Measurements from ENCODE around the gene CYB5R3.

Gene CYB5R3

DNA sequence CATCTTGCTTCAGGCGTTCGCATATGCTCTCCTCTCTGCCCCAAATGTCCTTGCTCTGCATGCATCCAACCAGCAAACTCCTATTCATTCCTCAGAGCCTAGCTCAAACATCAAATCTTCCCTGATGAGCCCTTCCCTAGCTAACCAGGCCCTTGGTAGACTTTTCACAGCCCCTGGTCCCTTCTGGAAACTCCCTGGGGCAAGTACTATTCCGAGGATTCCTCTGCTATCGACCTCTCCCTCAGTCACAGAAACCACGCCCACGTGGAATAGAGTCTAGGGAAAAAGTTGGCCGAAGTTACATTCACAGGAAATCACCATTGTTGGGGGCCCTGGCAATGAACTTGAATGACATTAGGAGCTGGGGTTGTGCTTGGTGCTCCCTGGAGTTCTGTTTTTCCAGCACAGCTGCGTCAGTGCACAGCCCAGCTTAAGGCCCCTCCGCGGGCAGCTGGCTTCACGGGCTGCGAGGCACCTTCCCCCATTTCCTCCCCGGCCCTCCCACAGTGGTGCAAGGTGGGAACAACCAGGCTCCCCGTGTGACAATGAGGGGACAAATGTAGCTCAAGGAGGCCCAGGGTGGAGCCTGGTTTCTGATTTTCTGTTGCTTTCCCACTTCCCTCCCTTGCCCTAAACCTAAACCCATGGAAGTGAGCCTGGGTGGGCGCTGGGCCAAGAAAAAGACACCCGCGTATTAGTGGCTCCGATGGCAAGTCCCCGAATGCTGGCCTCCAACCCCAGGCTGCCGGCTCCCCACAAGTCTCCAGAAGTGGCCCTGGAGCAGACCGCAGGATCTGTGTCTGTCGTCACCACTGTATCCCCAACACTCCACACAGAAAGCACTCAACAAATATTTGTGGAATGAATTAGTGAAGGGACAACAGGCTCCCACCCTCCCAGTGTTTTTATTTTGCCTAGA, 4.5 kb downstream of the CYB5R3 start:
- DNase-seq: peak; percentile 75

DNA sequence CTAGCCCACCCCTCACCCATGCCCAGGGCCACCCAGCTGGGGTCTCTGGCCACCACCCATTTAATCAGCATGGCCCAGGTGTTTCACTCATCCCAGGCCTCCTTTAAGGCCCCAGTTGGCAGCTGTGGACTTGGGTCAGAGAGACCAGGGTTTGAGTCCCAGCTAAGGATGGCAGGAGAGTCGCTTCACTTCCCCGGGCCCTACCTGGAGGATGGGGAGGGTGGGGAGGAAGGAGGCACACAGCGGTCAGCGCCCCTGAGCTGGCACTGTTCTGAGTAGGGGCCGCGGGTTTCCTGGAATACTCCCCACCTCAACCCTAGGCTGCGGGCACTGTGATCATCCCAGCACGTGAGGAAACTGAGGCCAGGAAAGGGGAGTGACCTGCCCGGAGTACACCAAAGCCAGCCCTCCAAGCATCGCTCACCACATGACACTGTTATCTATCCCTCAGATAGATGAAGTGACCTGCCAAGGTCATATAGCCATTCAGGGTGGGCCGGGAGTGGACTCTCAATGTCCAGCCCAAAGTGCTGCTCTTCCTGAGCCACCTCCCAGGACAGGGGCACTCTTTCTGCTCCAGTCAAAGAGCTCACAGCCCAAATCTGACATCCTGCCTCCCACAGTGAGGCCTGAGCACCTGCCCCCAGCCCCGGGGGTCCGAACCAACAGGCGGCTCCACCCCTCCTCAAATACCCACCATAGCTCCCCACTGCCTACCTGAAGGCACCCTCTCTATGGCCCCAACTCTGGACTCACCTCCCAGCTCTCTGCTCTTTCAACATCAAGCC, 5.4 kb downstream of the CYB5R3 start:
- no peak for DNase-seq

DNA sequence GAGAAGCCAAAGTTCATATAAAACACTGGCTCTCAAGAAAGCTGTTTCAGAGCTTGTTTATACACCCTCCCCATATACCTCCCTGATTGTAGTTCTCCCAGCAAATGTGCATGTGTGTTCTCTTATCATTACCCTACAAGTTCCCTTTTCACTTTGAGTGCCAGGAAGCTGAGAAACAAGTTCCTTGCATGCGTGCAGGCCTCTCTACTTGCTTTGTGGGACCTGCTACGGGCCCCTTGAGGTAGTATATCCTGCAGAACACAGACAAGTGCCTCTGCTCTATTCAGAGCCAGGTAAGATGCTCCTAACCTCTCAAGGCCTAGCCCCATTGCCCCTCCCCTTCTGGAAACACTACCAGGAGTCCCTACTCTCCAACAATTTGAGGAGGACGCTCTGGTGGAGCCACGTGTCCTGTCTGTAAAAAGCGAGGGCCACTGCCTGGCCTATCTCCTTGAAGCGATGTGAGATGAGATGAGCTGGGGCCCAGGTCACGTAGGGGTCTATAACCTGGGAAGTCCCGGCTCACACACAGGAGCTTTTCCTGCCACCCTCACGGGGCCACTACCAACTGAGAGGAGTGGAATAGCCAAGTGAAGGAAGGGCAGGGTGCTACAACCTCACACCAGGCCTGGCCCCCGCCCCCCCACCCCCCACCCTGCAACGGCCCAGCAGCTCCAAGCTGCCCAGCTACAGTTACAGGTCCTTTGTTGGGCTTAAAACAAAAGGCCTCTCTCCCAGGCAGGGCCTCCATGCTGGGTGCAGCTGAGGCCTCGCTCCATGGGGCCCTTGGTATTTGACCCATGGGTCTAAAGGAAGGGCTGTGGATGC, 6.2 kb downstream of the CYB5R3 start:
- peak; percentile 18 for DNase-seq

- no peak for DNase-seq
Measured at GRCh38 chr22:42641801-42642413, 7.3 kb downstream of the CYB5R3 start.

GRCh38 chr22:42639541-42640241, 9.5 kb downstream of the CYB5R3 start:
- DNase-seq: no peak

- no peak for DNase-seq
Measured at GRCh38 chr22:42637555-42637954, 11.6 kb downstream of the CYB5R3 start.

DNA sequence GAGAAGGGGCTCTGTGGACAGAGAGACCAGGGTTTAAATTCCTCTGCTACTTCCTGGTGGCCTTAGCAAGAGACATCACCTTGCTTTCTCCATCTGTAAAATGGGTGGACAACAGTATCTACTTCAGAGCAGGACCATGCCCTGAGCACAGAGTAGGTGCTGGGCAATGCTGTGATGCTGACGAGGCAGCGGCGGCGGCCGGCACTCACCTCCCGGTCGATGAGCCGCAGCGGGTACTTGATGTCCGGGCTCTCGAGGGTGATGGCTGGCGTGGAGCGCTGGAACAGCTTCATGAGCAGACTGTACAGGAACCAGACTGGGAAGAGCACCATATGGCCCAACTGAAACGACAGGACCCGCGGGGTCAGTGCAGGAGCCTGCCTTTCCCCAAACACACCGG, 12.7 kb downstream of the CYB5R3 start:
- DNase-seq: no peak

GRCh38 chr22:42635531-42635930, 13.7 kb downstream of the CYB5R3 start:
- DNase-seq: peak; percentile 34

DNA sequence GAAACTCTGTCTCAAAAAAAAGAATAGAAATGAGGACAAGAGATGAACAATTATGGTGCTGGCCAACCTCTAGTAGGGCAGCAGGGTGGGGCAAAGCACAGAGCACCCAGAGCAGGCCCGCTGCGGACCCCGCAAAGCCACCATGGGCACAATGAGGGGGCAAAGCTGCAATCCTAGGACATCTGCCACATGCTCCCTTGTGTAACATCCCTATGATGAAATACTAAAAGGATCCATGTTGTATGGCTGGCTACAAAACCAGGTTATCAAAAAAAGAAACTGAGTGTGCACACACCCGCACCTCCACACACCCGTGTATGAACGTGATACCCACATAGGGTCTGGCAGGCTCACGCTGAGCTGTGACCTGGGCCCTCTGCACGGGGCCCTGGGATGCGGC, 16.2 kb downstream of the CYB5R3 start:
- DNase-seq: no peak

- DNase-seq: no peak
Measured at GRCh38 chr22:42632096-42632495, 17.1 kb downstream of the CYB5R3 start.

DNA sequence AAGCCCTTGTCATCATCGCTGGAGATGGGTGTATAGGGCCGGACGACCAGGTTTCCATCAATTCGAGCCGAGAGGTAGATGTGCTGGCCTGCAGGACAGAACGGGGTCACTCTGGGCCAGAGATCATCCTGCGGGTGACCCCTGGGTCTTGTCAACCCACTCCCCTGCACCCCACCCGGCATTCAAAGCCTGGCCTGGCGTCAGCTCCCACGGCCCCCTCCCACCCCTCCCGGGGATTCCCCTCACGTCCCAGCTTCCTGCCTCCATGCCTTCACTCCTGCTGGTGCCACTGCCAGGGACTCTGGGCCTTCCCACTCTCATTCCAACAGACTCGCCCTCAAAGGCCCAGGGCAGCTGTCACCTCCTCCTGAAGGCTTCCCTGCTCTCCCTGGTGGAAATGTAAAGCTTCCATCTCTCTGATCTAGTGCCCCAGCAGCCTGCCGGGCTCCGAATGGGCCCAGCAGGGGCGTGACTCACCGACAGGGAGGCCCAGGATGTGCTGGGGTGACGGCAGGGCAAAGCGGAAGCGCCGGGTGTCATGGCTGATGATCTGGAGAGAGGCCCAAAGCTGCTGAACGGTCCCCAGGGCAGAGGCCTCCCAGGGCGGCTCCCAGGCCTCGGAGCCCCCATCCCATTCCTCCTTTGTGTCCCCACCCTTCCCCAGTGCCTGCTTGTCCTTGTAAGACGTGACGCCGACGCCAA, 18.1 kb downstream of the CYB5R3 start:
- no peak for DNase-seq

DNA sequence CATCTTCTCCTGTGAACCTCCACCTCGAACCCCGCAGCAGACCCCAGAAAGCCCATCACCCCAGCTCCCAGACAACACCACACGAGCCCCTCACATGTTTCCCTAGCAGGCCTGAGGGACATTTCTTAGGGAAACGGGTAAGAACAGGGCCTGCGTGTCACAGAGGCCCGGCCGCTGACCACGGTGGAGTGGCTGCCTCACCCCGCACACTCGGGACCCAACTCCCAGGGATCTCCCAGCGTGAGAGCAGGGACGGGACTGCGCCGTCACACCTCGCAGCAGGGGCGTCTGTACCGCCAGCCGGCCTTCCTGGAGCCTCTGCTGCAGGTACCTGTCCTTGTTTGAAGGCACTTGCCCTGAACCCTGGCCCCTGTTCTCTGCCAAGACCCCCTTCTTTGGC, 19.0 kb downstream of the CYB5R3 start:
- no peak for DNase-seq

GRCh38 chr22:42627981-42628380, 21.2 kb downstream of the CYB5R3 start:
- DNase-seq: no peak

DNA sequence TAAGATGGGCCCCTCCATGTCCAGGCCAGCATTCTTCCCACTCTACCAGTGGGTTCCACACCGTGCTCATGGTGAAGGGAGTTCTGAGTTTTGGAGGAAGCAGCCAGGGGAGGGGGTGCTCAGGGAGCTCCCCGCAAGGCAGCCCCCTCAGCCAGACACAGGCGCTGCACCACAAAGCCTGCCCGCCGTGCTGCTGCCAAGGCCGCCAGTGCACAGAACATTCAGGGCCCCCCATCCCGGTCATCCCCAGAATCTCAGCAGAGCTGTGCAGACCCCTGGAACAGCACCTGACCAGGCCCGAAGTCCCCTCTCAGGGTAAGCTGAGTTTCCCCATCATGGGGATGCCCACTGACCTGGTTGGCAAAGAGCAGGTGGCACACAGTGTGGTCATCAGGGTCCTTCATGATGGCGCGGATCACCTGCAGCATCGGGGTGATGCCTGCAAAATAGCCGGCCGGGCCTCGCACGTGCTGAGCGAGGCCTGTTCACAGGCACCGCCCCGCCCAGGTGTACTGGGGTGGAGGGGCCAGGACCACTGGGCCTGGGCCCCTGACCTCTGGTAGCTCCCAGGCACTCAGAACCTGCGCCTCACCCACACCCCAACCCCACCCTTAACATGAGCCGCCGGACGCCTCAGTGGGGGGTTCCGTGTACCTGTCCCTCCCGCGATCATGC, 22.1 kb downstream of the CYB5R3 start:
- DNase-seq: peak; percentile 23

DNA sequence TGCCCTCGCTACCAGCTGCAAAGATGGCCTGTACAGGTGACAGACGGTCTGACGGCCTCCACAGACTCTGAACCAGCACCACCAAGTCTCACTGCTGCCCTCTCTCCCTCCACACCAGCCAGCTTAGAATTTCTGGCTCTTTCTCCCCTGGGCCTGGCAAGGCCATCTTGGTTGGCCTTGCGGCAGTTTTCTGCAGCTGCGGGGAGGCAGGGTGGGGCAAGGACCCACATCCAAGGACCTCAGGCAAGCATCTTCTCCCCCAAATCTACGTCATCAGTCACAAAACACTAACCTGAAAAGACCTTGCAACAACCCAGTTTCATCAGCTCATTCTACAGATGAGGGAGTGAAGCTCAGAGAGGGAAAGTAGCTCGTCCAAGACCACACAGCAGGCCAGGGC, 22.8 kb downstream of the CYB5R3 start:
- no peak for DNase-seq

DNA sequence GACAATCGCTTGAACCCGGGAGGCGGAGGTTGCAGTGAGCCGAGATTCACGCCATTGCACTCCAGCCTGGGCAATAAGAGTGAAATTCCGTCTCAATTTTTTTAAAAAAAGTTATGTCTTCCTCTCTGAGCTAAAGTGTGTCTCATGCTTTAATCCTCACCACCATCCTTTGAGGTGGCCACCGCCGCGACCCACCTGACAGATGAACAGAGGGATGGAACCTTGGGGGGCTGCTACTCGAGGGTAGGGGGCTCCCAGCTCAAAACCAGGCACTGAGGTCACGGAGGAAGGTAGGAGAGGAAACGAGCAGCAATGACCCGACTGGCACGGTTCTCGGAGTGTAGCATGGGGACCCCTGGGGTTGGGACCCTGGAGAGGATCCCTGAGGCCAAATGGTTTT, 23.8 kb downstream of the CYB5R3 start:
- no peak for DNase-seq

DNA sequence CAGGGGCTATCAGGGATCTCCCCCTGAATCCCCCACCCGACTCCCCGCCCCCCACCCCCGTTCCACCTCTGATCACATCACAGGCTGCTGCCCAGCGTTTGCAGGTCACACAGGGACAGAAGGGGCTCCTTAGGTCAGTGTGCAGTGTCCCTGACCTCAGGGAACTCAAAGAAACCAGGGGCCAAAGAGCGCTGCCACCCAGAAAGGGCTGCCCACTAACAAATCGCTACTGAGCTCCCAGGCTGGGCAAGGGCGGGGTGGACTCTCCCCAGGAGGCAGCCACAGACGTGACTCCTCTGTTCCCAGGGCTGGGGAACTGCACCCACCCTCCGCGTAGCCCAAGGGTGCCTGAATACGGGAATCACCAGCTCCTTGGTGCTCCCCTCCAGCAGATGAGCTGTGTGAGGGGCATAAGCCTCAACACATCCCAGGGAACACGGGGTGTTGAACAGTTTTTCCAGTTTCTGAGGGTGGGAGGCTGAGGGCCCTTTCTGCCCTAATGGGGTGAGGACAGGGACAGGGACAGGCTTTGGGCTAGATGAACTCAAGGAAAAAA, 24.6 kb downstream of the CYB5R3 start:
- no peak for DNase-seq

- peak; percentile 39 for DNase-seq
Measured at GRCh38 chr22:42623756-42624441, 25.3 kb downstream of the CYB5R3 start.

- DNase-seq: peak; percentile 34
Measured at GRCh38 chr22:42623301-42623751, 25.9 kb downstream of the CYB5R3 start.
